ENCODE results near the gene SLFN14.

GRCh38 chr17:35577830-35578196, 17.2 kb upstream of the SLFN14 start:
- TF ChIP-seq GATA2 (IDR thresholded peaks at IDR 0.05; ENCODE audit: low read depth, low read length) (no peak), GATA3 (IDR thresholded peaks at IDR 0.05; ENCODE audit: low read depth, low read length) (no peak)

All from SH-SY5Y (cell line).